IPS DF 4.7 (cell line): ENCODE results near the gene TESK1.

Experiments used
- DNase-seq: peaks from one replicate; pipeline ENCODE4 v3.0.0-alpha.2; 2013; ENCODE audit warnings: low spot score; ENCODE audit errors: extremely low read depth

TESK1 gene

GRCh38 chr9:35604578-35605350 is at the start of gene TESK1:
Gene TESK1 (plus strand): TSS chr9:35605262. CDS start chr9:35605620, 358 bp downstream.
- DNase-seq, result no peak

DNA sequence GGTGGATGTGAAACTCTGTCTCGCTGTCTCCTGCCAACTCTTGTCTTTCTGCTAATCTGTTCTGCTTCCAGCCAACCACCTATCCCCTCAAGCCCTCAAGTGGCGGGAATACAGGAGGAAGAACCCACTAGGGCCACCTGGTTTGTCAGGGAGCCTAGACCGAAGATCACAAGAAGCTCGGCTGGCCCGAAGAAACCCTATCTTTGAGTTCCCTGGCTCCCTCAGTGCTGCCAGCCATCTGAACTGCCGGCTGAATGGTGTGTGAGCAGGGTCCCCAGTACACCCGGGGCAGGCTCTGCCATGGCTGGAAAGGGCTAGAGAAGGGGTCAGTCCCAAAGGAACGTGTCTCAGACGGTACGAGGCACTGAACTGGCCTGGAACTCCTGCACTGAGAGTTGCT is 49.2 kb upstream of the TESK1 start:
- DNase-seq, result no peak

GRCh38 chr9:35556776-35557175 is 48.3 kb upstream of the TESK1 start:
- no peak for DNase-seq

DNA sequence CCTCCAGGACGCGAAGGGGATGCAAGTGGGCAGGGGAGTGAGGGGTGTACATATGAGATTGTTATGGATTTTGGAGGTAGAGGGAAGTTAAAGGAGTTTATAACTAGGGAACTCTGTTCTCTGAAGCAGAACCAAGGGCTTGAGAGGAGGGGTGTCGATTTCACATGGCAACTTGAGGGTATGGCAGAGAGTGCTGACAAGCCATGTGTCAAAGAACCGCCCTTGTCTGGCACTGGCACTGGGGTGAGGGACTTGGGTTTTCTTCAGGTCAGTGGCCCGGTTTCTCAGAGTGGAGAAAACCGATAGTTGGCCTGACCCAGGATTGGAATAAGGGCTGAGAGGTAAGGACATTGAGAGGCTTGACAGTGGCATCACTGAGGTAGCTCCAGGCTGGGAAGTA is 47.7 kb upstream of the TESK1 start:
- DNase-seq, result no peak

GRCh38 chr9:35558185-35558584 is 46.9 kb upstream of the TESK1 start:
- DNase-seq, result no peak

DNA sequence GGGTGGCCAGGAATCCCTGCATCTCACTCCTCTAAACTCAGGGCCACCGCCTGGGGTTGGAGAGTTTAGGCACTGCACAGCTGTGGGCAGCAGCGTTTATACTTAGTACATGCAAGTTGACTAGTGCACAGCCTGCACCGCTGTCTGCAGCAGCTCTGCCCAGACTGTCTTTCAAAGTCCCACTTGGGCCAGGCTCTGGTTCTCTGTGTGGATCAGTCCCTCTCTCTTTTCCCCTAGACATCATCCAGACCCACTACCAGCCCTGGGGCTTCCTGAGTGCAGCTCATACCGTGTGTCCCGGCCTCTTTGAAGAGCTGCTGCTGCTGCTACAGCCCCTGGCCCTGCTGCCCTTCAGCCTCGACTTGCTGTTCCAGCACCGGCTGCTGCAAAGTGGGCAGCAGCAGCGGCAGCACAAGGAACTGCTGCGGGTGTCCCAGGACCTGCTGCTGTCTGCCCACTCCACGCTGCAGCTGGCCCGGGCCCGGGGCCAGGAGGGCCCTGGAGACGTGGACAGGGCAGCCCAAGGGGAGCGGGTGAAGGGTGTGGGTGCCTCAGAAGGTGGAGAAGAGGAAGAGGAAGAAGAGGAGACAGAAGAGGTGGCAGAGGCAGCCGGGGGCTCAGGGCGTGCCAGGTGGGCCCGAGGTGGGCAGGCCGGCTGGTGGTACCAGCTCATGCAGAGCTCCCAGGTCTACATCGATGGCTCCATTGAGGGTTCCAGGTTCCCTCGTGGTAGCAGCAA is 45.1 kb upstream of the TESK1 start:
- no peak for DNase-seq

DNA sequence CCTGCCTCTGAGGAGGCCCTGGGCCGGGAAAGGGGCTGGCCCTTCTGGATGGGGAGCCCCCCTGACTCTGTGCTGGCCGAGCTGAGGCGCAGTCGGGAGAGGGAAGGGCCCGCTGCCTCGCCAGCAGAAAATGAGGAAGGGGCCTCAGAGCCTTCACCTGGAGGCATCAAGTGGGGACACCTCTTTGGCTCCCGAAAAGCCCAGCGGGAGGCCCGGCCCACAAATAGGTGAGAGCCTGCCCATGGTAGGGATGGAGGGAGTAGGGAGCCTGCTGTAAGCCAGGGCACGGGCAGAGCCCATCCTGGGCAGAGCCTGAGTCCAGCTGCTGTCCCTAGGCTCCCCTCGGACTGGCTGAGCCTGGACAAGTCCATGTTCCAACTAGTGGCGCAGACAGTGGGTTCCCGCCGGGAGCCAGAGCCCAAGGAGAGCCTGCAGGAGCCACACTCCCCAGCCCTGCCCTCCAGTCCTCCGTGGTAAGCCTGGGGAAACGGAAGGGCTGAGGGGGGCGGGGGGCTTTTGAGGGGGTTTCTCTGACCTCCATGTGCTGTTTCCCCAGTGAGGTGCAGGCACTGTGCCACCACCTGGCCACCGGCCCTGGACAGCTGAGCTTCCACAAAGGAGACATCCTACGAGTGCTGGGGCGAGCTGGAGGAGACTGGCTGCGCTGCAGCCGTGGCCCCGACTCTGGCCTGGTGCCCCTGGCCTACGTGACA is 44.3 kb upstream of the TESK1 start:
- no peak for DNase-seq

GRCh38 chr9:35561468-35562261 is 43.4 kb upstream of the TESK1 start:
- no peak for DNase-seq

DNA sequence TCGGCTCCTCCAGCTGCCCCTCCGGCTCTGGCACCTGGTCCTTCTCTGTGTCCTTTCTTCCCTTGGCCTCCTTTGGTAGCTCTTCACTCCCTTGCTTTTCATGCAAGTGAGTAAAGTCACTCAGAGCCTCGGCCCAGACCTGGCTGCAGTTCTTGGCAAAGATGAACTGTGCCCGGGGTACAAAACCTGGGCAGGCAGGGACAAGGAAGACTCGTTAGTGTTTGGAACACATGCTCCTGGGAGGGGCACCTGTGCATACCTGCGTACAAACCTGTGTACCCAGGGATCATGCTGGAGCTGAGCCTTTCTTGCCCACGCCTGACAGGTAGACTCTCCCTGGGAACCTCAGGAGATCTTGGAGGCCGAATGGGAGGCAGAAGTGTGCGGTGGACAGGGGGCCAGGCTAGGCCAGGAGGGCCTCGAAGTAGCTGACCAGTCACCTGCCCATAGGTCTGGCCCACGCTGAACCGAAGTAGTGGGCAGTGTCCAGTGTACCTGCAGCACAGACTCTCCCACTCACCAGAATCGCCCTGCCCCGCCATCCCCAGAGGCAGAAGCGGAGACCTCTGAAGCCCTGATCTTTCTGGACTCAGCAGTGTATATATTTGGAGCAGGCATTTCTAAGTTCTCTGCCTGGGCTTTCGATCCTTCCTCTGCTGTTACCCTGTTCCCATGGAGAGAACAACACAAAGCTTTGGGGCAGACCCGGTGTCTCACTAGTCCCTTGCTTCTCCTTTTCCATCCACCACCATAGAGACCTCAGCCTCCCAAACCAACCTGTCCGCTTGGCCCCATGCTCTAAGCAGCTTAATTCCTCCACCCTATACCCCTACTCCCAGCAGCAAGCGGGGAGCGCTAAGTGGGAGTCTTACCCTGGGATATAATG is 41.9 kb upstream of the TESK1 start:
- no peak for DNase-seq

- DNase-seq, result no peak
These were observed 41.3 kb upstream of the TESK1 start for GRCh38 chr9:35563791-35564197.

- no peak for DNase-seq
These were observed 40.4 kb upstream of the TESK1 start for GRCh38 chr9:35564658-35565061.

DNA sequence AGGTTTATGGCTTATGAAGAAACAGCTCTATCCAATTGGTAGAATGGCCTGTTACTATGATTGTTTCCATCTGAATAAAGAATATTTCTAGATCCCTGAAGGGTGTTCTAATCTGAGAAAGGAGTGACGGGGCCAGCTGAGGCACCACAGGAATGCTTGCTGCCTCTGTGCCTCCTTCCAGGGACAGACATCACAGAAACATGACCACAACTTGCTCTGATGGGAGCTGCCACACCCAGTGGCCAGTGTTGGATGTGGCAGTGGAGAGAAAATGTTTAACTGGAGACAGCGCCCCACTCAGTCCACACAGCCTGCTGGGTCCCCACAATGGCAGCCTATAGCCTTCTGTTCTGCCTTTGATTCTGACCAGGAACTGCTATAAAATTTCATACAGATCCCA is 38.6 kb upstream of the TESK1 start:
- no peak for DNase-seq

DNA sequence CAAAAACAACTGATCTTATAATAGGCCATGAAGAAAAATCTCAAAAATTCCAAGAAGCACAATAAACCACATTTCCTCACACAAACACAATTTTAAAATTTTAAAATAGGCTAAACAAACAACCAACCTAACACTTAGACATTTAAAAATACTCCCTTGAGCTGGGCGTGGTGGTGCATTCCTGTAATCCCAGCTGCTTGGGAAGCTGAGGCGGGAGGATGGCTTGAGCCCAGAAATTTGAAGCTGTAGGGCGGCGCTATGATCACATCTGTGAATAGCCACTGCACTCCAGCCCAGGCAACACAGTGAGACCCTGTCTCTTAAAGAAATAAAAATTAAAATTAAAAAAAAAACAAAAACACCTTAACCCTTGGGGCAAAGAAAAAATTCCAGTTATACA is 36.9 kb upstream of the TESK1 start:
- no peak for DNase-seq

DNA sequence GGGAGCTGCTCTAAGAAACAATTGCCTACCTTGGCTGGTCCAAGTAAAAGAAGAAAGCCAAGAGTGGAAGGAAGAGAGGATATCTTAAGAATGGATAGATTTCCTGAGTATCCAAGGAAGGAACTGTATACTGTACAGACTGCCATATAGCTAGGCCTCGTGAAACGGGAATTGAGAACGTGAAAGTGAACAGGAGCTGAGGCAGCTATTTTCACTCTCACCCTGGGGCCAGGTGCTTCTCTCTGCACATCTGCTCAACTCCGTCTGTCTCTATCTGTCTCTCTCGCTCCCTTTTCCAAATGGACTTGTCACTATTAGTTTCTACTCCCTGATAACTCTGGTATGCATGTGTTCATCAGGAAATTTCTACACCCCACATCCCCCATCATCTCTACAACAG is 35.9 kb upstream of the TESK1 start:
- no peak for DNase-seq

DNA sequence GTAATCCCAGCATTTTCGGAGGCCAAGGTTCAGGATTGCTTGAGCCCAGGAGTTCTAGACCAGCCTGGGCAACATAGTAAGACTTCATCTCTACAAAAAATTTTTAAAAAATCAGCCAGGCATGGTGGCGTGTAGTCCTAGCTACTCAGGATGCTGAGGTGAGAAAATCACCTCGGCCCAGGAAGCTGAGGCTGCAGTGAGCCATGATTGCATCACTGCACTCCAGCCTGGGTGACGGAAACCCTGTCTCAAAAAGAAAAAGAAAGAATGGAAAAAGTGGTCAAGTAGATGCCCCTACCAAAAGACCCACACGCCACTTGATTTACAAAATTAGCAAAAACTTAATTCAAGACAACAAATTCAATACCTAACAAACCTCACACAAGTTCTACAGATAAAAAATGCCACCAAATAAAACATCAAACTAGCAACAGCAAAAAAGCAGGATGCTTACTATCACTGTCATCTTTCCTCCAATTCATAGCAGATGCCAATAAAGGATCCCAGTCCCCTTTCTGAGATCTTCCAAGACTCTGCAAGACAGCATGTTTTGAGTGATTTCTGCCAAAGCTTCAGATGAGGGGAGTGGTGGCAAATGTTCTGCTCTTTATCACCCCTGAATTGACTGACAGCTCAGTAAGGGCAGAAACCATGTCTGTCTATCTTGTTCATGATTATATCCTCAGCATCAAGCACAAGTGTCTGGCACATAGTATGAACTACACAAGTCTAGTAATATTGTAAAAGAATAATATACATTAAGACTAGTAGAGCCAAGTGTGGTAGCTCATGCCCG is 34.2 kb upstream of the TESK1 start:
- DNase-seq, result no peak

DNA sequence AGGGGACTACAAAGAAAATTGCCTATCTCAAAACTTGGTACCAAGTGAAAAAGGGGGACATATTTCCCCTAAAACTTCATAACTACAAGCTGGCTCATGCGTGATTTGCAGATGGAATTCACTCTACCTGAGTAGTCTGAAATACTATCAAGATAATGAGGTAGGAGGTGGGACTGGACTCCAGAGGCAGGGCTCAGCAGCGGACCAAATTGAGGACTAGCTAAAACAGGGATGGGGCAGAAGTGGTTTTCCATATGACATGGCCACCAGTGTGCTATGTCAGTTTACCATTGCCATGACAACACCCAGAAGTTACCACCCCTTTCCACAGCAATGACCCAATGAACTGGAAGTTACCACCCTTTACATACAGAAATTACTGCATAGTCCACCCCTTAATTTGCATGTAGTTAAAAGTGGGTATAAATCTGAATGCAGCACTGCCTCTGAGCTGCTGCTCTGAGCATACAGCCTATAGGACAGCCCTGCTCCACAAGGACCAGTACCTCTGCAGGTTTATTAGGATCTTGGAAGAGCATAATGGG is 30.4 kb upstream of the TESK1 start:
- DNase-seq, result no peak

- DNase-seq, result no peak
These were observed 29.6 kb upstream of the TESK1 start for GRCh38 chr9:35575478-35575877.

- no peak for DNase-seq
These were observed 27.6 kb upstream of the TESK1 start for GRCh38 chr9:35577486-35577885.

DNA sequence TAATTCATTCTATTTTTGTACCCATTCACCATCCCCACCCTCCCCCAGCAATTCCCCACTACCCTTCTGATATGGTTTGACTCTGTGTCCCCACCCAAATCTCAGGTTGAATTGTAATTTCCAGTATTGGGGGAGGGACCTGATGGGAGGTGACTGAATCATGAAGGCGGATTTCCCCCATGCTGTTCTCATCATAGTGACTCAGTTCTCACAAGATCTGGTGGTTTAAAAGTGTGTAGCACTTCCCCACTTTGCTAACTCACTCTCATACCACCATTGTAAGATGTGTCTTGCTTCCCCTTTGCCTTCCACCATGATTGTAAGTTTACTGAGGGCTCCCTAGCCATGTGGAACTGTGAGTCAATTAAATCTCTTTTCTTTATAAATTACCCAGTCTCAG is 25.9 kb upstream of the TESK1 start:
- DNase-seq, result no peak
